Liver (tissue), 9 donors: ENCODE data around the gene CFAP221. TPM values are rescaled to one million over a fixed set of nuclear protein-coding genes. Genes with fewer than 3 reads are reported as not detected.

Experiments
- DNase-seq: peaks from one replicate; pipeline ENCODE4 v3.0.0-alpha.2; 2017; ENCODE audit warnings: low spot score
- H3K27ac ChIP-seq, 2 donors: one replicate each; pipeline ENCODE4 v1.7.0; 2013; ENCODE audit warnings: inconsistent platforms in 2 of 2, low read length in 2 of 2, control low read depth in 1 of 2, low read depth in 1 of 2, mild to moderate bottlenecking in 1 of 2
- H3K27me3 ChIP-seq, 4 donors: one replicate each; pipeline versions ENCODE4 v1.6.1 to v1.7.0; 2013; ENCODE audit warnings: low read length in 3 of 4, inconsistent platforms in 1 of 4, mild to moderate bottlenecking in 1 of 4, moderate library complexity in 1 of 4; ENCODE audit not compliant: control insufficient read depth in 4 of 4, insufficient read depth in 4 of 4
- H3K36me3 ChIP-seq, 4 donors: one replicate each; pipeline versions ENCODE4 v1.6.1 to v1.7.0; 2013; ENCODE audit warnings: low read length in 3 of 4, mild to moderate bottlenecking in 3 of 4, low read depth in 1 of 4, moderate library complexity in 1 of 4; ENCODE audit not compliant: control insufficient read depth in 4 of 4, insufficient read depth in 3 of 4
- H3K4me1 ChIP-seq, 4 donors: one replicate each; pipeline versions ENCODE4 v1.6.1 to v1.7.0; 2013; ENCODE audit warnings: low read length in 3 of 4, mild to moderate bottlenecking in 3 of 4, moderate library complexity in 1 of 4; ENCODE audit not compliant: control insufficient read depth in 4 of 4, insufficient read depth in 4 of 4
- H3K4me3 ChIP-seq, 3 donors: one replicate each; pipeline versions ENCODE4 v1.6.1 to v1.7.0; 2013; ENCODE audit warnings: low read length in 3 of 3, control low read depth in 1 of 3, low read depth in 1 of 3, mild to moderate bottlenecking in 1 of 3
- H3K9ac ChIP-seq, 2 donors: one replicate each; pipeline ENCODE4 v1.7.0; 2013; ENCODE audit warnings: low read length in 2 of 2, mild to moderate bottlenecking in 2 of 2, moderate library complexity in 2 of 2, control low read depth in 1 of 2, low read depth in 1 of 2
- H3K9me3 ChIP-seq, 4 donors: one replicate each; pipeline versions ENCODE4 v1.6.1 to v1.7.0; 2013; ENCODE audit warnings: low read length in 3 of 4; ENCODE audit not compliant: control insufficient read depth in 4 of 4
- ATF3 ChIP-seq: IDR thresholded peaks from 2 replicates; pipeline ENCODE4 v1.6.1; 2016; ENCODE audit warnings: antibody characterized with exemption
- EGR1 ChIP-seq, 2 donors: IDR thresholded peaks; 2 replicates each; pipeline ENCODE4 v1.6.1; 2016 to 2018; ENCODE audit warnings: antibody characterized with exemption in 2 of 2, low read depth in 2 of 2
- FOXA1 ChIP-seq: IDR thresholded peaks from 2 replicates; pipeline ENCODE4 v1.6.1; 2016; ENCODE audit warnings: antibody characterized with exemption
- FOXA2 ChIP-seq: IDR thresholded peaks from 2 replicates; pipeline ENCODE4 v1.6.1; 2016; ENCODE audit warnings: antibody characterized with exemption
- GABPA ChIP-seq, 2 donors: IDR thresholded peaks in 1 of 2; conservative IDR thresholded peaks in 1 of 2; 2 replicates each; pipeline ENCODE4 v1.6.1; 2016; ENCODE audit warnings: antibody characterized with exemption in 2 of 2, mild to moderate bottlenecking in 1 of 2, moderate library complexity in 1 of 2
- HNF4A ChIP-seq, 2 donors: conservative IDR thresholded peaks; 2 replicates each; pipeline ENCODE4 v1.6.1; 2016; ENCODE audit warnings: antibody characterized with exemption in 2 of 2, mild to moderate bottlenecking in 2 of 2
- HNF4G ChIP-seq: IDR thresholded peaks from 2 replicates; pipeline ENCODE4 v1.6.1; 2016; ENCODE audit warnings: antibody characterized with exemption
- JUND ChIP-seq, 2 donors: IDR thresholded peaks; 2 replicates each; pipeline ENCODE4 v1.6.1; 2016; ENCODE audit warnings: antibody characterized with exemption in 2 of 2
- MAX ChIP-seq: IDR thresholded peaks from 2 replicates; pipeline ENCODE4 v1.6.1; 2016; ENCODE audit warnings: antibody characterized with exemption
- NR2F2 ChIP-seq: IDR thresholded peaks from 2 replicates; pipeline ENCODE4 v1.6.1; 2016; ENCODE audit warnings: antibody characterized with exemption
- RAD21 ChIP-seq, 2 donors: IDR thresholded peaks; 2 replicates each; pipeline ENCODE4 v1.6.1; 2016; ENCODE audit warnings: antibody characterized with exemption in 2 of 2, mild to moderate bottlenecking in 2 of 2
- RXRA ChIP-seq, 2 donors: IDR thresholded peaks; 2 replicates each; pipeline ENCODE4 v1.6.1; 2017 to 2018; ENCODE audit warnings: antibody characterized with exemption in 2 of 2, mild to moderate bottlenecking in 1 of 2
- SP1 ChIP-seq: IDR thresholded peaks from 2 replicates; pipeline ENCODE4 v1.6.1; 2018; ENCODE audit warnings: antibody characterized with exemption, mild to moderate bottlenecking
- TAF1 ChIP-seq: conservative IDR thresholded peaks from 2 replicates; pipeline ENCODE4 v1.6.1; 2016; ENCODE audit warnings: antibody characterized with exemption, mild to moderate bottlenecking
- YY1 ChIP-seq: IDR thresholded peaks from 2 replicates; pipeline ENCODE4 v1.6.1; 2016; ENCODE audit warnings: antibody characterized with exemption, mild to moderate bottlenecking
- WGBS: extraction: QIAGEN DNeasy Blood & Tissue Kit; methylation state at CpG from one replicate; pipeline ENCODE4 v1.1.7; 2013; 5-methylcytosine and 5-hydroxymethylcytosine counted together
- polyA plus RNA-seq, 2 donors: library from polyadenylated mRNA; stranded (reverse) in 1 of 2; unstranded in 1 of 2; fragments of 200-250 nt in 1 of 2; fragments of >200 nt in 1 of 2; fragmentation: Nextera tagmentation in 1 of 2; extraction: Ambion mirVana in 1 of 2; gene quantifications; one replicate each; pipeline versions ENCODE4 v1.2.1 to v1.2.3, GENCODE V29; 2013 to 2015
- total RNA-seq, 2 donors: library from RNA; depleted of rRNA; stranded (reverse); fragments of >200 nt; gene quantifications; one replicate each; pipeline ENCODE4 v1.2.3, GENCODE V29; 2014
- TF ChIP-seq, protein P1 (sequence below): IDR thresholded peaks from 2 replicates; pipeline ENCODE4 v1.6.1; 2016; ENCODE audit warnings: antibody characterized with exemption
- TF ChIP-seq, protein P2 (sequence below): IDR thresholded peaks from 2 replicates; pipeline ENCODE4 v1.6.1; 2016; ENCODE audit warnings: antibody characterized with exemption, mild to moderate bottlenecking
- TF ChIP-seq, protein P3 (sequence below): fragments of 150-350 bp; IDR thresholded peaks from 2 replicates; pipeline ENCODE4 v1.5.1; 2017; ENCODE audit warnings: improper control_type of control experiment, low read depth, low read length; ENCODE audit not compliant: missing input control
- donor health status: healthy.
- donor health status: healthy.
- donor health status: healthy.
- donor health status: healthy.
- donor health status: healthy.

CFAP221 gene
- total and polyA plus RNA-seq, 4 donors = 0.23 to 3.1 (median 1.2) TPM

GRCh38 chr2:119544939-119545475, 758 bp downstream of the CFAP221 start:
- TF ChIP-seq GABPA (IDR thresholded peaks at IDR 0.05 in 1 of 2, conservative IDR thresholded peaks at IDR 0.05 in 1 of 2) = no peak
- no peak for TF ChIP-seq MAX
- no peak for TF ChIP-seq NR2F2
- TF ChIP-seq, protein P1, sequence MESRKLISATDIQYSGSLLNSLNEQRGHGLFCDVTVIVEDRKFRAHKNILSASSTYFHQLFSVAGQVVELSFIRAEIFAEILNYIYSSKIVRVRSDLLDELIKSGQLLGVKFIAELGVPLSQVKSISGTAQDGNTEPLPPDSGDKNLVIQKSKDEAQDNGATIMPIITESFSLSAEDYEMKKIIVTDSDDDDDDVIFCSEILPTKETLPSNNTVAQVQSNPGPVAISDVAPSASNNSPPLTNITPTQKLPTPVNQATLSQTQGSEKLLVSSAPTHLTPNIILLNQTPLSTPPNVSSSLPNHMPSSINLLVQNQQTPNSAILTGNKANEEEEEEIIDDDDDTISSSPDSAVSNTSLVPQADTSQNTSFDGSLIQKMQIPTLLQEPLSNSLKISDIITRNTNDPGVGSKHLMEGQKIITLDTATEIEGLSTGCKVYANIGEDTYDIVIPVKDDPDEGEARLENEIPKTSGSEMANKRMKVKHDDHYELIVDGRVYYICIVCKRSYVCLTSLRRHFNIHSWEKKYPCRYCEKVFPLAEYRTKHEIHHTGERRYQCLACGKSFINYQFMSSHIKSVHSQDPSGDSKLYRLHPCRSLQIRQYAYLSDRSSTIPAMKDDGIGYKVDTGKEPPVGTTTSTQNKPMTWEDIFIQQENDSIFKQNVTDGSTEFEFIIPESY = no peak
- peak; percentile 8 to 41 for TF ChIP-seq RXRA (IDR thresholded peaks at IDR 0.05)
- peak; percentile 37 for TF ChIP-seq SP1
- no peak for TF ChIP-seq JUND (IDR thresholded peaks at IDR 0.05)
- TF ChIP-seq, protein P2, sequence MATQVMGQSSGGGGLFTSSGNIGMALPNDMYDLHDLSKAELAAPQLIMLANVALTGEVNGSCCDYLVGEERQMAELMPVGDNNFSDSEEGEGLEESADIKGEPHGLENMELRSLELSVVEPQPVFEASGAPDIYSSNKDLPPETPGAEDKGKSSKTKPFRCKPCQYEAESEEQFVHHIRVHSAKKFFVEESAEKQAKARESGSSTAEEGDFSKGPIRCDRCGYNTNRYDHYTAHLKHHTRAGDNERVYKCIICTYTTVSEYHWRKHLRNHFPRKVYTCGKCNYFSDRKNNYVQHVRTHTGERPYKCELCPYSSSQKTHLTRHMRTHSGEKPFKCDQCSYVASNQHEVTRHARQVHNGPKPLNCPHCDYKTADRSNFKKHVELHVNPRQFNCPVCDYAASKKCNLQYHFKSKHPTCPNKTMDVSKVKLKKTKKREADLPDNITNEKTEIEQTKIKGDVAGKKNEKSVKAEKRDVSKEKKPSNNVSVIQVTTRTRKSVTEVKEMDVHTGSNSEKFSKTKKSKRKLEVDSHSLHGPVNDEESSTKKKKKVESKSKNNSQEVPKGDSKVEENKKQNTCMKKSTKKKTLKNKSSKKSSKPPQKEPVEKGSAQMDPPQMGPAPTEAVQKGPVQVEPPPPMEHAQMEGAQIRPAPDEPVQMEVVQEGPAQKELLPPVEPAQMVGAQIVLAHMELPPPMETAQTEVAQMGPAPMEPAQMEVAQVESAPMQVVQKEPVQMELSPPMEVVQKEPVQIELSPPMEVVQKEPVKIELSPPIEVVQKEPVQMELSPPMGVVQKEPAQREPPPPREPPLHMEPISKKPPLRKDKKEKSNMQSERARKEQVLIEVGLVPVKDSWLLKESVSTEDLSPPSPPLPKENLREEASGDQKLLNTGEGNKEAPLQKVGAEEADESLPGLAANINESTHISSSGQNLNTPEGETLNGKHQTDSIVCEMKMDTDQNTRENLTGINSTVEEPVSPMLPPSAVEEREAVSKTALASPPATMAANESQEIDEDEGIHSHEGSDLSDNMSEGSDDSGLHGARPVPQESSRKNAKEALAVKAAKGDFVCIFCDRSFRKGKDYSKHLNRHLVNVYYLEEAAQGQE = peak; percentile 23
- no peak for TF ChIP-seq FOXA2
- TF ChIP-seq, protein P3, sequence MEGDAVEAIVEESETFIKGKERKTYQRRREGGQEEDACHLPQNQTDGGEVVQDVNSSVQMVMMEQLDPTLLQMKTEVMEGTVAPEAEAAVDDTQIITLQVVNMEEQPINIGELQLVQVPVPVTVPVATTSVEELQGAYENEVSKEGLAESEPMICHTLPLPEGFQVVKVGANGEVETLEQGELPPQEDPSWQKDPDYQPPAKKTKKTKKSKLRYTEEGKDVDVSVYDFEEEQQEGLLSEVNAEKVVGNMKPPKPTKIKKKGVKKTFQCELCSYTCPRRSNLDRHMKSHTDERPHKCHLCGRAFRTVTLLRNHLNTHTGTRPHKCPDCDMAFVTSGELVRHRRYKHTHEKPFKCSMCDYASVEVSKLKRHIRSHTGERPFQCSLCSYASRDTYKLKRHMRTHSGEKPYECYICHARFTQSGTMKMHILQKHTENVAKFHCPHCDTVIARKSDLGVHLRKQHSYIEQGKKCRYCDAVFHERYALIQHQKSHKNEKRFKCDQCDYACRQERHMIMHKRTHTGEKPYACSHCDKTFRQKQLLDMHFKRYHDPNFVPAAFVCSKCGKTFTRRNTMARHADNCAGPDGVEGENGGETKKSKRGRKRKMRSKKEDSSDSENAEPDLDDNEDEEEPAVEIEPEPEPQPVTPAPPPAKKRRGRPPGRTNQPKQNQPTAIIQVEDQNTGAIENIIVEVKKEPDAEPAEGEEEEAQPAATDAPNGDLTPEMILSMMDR = no peak
- peak; percentile 6 to 24 for TF ChIP-seq HNF4A (conservative IDR thresholded peaks at IDR 0.05)
- TF ChIP-seq YY1 = no peak
- TF ChIP-seq RAD21 (IDR thresholded peaks at IDR 0.05) = no peak
- no peak for TF ChIP-seq HNF4G
- TF ChIP-seq ATF3 = no peak
- no peak for TF ChIP-seq EGR1 (IDR thresholded peaks at IDR 0.05; ENCODE audit: low read depth in 2 of 2)
- no peak for TF ChIP-seq FOXA1
- no peak for TF ChIP-seq TAF1
- no peak overlapping the region for H3K9ac ChIP-seq
- peaks cover 0 to 10% (median 5%) of the 10 kb centered on the region in 4 donors for H3K4me1 ChIP-seq
- 70% methylated on average over 11 of the region's 11 CpGs for WGBS
- no peaks in the 10 kb centered on the region for H3K36me3 ChIP-seq
- peak overlapping the region in 1 of 3 donors; percentile 83 for H3K4me3 ChIP-seq
- H3K27ac ChIP-seq = peak overlapping the region; percentile 31 to 38
- no peaks in the 10 kb centered on the region for H3K9me3 ChIP-seq
- no peak for DNase-seq
- no peaks in the 10 kb centered on the region for H3K27me3 ChIP-seq
